SK-N-DZ (cell line): Measurements from ENCODE around the gene YTHDC1.
"Not testable (repeated sequence)": the region's sequence is repeated elsewhere in the genome, so short reads cannot be mapped to it uniquely, and the experiment has no call there.

ENCODE experiments used
- DNase-seq: peaks from one replicate; pipeline ENCODE4 v3.0.0-alpha.2; 2015; ENCODE audit warnings: low spot score
- small RNA-seq, 2 experiments: library from RNA; depleted of rRNA; stranded (forward); fragments of <200 nt; gene quantifications; one replicate each; pipeline ENCODE3, GENCODE V24; 2014

YTHDC1 gene

GRCh38 chr4:68291256-68291655 is 58.6 kb downstream of the YTHDC1 start:
- DNase-seq = no peak

DNA sequence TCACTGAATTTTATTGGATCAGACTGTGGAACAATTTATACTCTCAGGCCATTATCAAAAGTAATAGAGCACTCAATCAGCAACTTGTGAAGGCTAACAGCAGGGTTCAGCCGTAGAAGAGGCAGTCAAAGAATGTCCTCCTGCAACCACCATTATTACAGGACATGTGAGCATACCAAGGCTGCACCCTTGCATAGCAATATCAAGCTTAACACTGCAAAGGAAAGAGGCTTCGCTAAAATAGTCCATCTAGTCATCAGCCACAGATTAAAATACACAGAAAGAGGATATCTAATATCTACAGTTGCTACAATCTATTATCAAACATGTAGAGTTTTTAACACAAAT is 61.5 kb downstream of the YTHDC1 start:
- no peak for DNase-seq

DNA sequence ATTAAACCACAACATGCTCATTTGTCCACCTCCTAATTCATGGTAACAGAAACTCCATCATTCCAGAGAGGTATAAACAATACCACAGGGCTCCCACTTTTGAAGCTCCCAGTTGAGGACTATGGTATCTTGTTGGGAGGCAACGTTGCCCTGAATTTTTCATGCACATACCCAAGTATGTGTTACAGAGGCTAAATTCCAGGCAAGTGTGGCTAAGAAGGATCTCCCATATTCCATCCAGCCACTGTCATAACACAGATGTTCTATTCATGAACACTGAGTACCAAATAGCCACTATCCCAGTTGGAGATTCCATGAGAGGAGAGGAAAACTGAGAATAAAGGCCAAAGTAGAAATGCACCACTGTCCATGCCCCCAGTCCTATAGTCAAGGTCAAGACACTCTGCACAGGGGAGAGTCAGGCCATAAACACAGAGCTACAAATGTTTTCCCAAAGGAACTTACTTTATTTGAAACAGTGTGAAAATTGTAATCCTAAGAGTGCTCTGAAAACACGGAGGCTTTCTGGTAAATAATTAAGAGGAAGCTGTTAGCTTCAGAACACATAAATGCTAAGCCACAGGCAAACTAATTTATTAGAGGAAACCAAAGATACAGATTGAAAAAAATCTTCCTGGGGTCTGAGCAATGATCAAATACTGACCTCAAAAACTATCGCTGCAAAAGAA is 62.0 kb downstream of the YTHDC1 start:
- DNase-seq = no peak

GRCh38 chr4:68283714-68284113 is 66.2 kb downstream of the YTHDC1 start:
- no peak for DNase-seq

DNA sequence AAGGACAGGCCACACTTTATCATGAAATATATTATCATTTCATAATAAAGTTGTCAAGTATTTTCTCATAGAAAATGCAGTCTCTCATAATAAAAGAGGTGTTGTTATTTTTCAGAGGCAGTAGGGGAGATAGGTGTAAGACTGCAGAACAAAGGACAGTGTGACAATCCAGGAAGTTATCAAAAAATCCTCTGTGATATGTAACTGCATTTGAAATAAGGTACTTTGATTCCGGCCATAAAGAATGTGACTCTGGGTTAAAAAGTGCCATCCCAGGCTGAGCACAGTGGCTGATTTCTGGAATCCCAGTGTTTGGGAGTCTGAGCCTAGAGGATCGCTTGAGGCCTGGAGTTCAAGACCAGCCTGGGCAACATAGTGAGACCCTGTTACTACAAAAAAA is 66.8 kb downstream of the YTHDC1 start:
- no peak for DNase-seq

- not testable (repeated sequence) for DNase-seq
These were observed 67.8 kb downstream of the YTHDC1 start for GRCh38 chr4:68281796-68282740.

DNA sequence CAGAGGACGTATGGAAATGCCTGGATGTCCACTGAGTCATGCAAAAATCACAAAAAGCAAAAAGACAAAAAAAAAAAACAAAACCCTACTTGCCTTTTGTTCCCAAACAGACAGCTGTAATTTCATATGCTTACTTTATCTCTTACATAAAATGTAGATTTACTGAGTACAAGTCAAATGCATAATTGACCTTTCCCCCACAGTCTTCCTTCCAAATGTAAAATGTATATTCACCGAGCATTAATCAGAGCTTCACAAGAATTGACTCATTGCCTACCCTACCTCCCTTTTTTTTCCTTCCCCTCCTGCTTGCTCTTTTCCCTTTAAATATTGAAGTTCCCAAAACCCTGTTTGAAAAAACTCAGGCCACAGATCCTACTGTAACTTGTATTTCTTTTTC is 71.9 kb downstream of the YTHDC1 start:
- DNase-seq = no peak

- no peak for DNase-seq
These were observed 72.3 kb downstream of the YTHDC1 start for GRCh38 chr4:68277627-68278026.

GRCh38 chr4:68272860-68273259 is 77.0 kb downstream of the YTHDC1 start:
- no peak for DNase-seq

DNA sequence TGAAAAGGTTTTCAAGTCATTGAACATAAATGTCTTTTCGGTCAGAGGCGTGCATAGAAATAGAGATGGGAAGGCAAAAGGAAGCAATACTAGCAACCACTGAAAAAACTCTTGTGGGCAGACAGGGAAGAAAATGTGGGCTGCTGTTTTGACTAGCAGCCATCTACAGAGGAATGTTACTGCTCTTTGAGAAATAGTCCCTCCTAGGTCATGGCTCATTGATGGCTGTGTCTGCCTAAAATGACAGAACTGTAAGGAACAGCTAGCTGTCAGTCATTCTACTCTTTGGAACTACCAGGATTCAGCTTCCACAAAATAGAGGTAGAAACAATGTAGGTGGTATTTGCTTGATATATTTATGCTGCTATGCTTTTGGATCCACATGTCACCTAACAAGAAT is 77.5 kb downstream of the YTHDC1 start:
- DNase-seq = no peak

DNA sequence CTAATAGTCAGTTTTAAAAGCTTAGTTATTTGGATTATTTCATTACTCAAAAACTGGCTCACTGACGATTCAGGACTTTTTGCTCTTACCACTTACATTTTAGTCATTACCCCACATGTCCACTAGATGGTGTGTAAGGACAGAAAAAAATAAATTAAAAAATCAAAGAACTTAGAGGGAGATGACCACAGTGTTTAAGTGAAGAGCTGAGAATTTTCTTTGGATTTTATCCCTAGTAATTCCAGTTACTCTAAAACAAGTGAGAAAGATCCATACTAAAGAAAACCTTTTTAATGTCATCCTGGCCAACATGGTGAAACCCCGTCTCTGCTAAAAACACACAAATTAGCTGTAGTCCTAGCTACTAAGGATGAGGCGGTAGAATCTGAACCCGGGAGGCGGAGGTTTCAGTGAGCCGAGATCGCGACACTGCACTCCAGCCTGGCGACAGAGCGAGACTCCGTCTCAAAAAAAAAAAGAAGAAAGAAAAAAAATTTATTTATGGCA is 78.0 kb downstream of the YTHDC1 start:
- DNase-seq = peak; percentile 46

DNA sequence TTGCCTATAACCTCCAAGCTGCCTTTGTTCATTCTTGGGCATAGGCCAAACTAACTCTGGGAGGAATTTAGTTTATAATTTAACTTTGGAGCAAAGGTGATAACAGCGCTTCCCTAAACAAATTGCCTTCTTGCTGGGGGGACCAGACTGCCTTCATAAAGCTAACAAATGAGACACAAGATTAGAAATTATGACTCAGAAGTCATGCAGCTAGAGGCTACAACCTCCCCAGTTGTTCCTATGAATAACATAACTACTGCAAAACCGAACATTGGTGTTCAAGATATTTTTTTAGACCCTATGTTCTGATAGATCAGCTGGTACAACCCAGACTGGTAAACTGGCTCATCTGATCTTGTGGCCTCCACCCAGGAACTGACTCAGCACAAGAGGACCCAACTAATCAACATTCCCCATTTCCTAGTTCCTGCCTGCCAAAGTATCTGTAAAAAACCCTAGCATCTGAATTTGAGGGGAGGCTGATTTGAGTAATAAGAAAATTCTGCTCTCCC is 82.4 kb downstream of the YTHDC1 start:
- DNase-seq = no peak

DNA sequence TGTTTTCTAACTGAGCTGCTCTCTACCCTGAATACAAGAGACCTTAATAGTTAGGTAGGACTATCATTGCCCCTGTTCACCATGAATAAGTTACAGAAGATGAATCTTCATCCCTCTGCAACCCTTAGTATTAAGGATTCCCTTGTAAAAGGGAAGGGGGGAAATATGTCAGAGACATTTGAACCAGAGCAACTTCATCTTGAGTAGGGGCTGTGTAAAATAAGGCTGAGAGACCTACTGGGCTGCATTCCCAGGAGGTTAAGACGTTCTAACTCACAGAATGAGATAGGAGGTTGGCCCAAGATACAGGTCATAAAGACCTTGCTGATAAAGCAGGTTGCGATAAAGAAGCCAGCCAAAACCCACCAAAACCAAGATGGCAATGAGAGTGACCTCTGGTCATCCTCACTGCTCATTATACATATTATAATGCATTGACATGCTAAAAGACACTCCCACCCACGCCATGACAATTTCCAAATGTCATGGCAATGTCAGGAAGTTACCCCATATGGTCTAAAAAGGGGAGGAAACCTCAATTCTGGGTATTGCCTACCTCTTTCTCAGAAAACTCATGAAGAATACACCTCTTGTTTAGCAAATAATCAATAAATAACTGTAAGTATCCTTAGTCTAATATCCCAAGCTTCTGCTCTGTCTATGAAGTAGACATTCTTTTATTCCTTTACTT is 84.9 kb downstream of the YTHDC1 start:
- no peak for DNase-seq

Small RNA genes lying within 50 kb of the gene (small RNA-seq; reads per million reads assigned to genes)
- gene MT2P1 = 0 reads per million in 2 experiments
